Sciatic nerve (tissue), 2 donors: ENCODE data around the gene SERHL2. TPM values are rescaled to one million over a fixed set of nuclear protein-coding genes. Genes with fewer than 3 reads are reported as not detected.
"Not testable (repeated sequence)": the region's sequence is repeated elsewhere in the genome, so short reads cannot be mapped to it uniquely, and the experiment has no call there.

Source experiments
- ATAC-seq: fragments of 200-7000 bp; cut with Tn5 transposase; one replicate; pipeline ENCODE4 v1.9.1; 2020; ENCODE audit warnings: mild to moderate bottlenecking, moderate library complexity
- DNase-seq: peaks from one replicate; pipeline ENCODE4 v3.0.0-alpha.2; 2020; ENCODE audit warnings: low spot score
- intact Hi-C: fragments of 100-400 bp; cut with DNase I; formaldehyde crosslinking; loops from one replicate; pipeline ENCODE4 v1.14.2; 2022
- total RNA-seq: library from RNA; stranded (reverse); fragmentation: NEBNext Ultra II Directional; extraction: Animal tissue kit (Norgen Biotek cat#: 25700); gene quantifications from one replicate; pipeline ENCODE4 v1.2.1, GENCODE V29; 2021
- donor health status: DM: no; HTN: no; CAD: no.
- donor health status: DM: no; HTN: no; CAD: no.

The SERHL2 gene
- total RNA-seq, 1 donor from 2014 or later: 7.8 TPM

- ATAC-seq: no peak
Measured at GRCh38 chr22:42591987-42592386, 38.2 kb downstream of the SERHL2 start.

GRCh38 chr22:42595434-42595833 lies 41.7 kb downstream of the SERHL2 start:
- DNase-seq (no peak), ATAC-seq (no peak)
- intact Hi-C loops: no loop called here

More at GRCh38 chr22:42591987-42592386, 38.2 kb downstream of the SERHL2 start:
- intact Hi-C loops: no loop called here
- DNase-seq: no peak

- intact Hi-C loops: no loop called here
- ATAC-seq (peak; percentile 92), DNase-seq (no peak)
Measured at GRCh38 chr22:42596336-42596735, 42.6 kb downstream of the SERHL2 start.

- ATAC-seq (peak; percentile 54), DNase-seq (no peak)
- intact Hi-C loops: no loop called here
Measured at GRCh38 chr22:42596863-42597530, 43.2 kb downstream of the SERHL2 start.

- no peak for ATAC-seq
- DNase-seq: no peak
- intact Hi-C loops: loop anchor here (1.0 kb wide), 1 partner anchor 9 kb away; no protein-coding TSS in a partner anchor
Measured at GRCh38 chr22:42601879-42602465, 48.2 kb downstream of the SERHL2 start.

GRCh38 chr22:42602470-42602869 lies 48.7 kb downstream of the SERHL2 start:
- DNase-seq (no peak), ATAC-seq (no peak)
- intact Hi-C loops: no loop called here

- intact Hi-C loops: no loop called here
- DNase-seq: no peak
- no peak for ATAC-seq
Measured at GRCh38 chr22:42603427-42603826, 49.7 kb downstream of the SERHL2 start.

- DNase-seq (no peak), ATAC-seq (no peak)
- intact Hi-C loops: no loop called here
Measured at GRCh38 chr22:42604403-42604802, 50.6 kb downstream of the SERHL2 start.

- DNase-seq, ATAC-seq, intact Hi-C loops: not testable (repeated sequence)
Measured at GRCh38 chr22:42607641-42608040, 53.9 kb downstream of the SERHL2 start.

GRCh38 chr22:42608136-42608822 lies 54.5 kb downstream of the SERHL2 start:
- ATAC-seq (peak; percentile 7), DNase-seq (no peak)
- intact Hi-C loops: no loop called here

GRCh38 chr22:42608823-42609361 lies 55.1 kb downstream of the SERHL2 start:
- intact Hi-C loops: no loop called here
- peak; percentile 38 for ATAC-seq
- no peak for DNase-seq

- intact Hi-C loops: no loop called here
- no peak for DNase-seq
- ATAC-seq: no peak
Measured at GRCh38 chr22:42610186-42610585, 56.4 kb downstream of the SERHL2 start.

GRCh38 chr22:42611051-42611450 lies 57.3 kb downstream of the SERHL2 start:
- ATAC-seq (no peak), DNase-seq (no peak)
- intact Hi-C loops: loop anchor here (1.0 kb wide), 1 partner anchor 10 kb away; no protein-coding TSS in a partner anchor

GRCh38 chr22:42612336-42612735 lies 58.6 kb downstream of the SERHL2 start:
- DNase-seq (no peak), ATAC-seq (no peak)
- intact Hi-C loops: no loop called here

GRCh38 chr22:42613872-42614301 lies 60.1 kb downstream of the SERHL2 start:
- intact Hi-C loops: no loop called here
- no peak for DNase-seq
- no peak for ATAC-seq

GRCh38 chr22:42614312-42615091 lies 60.7 kb downstream of the SERHL2 start, which contains the start of gene POLDIP3:
POLDIP3 (minus strand) TSS chr22:42614883; CDS start chr22:42614857, 26 bp downstream.
- DNase-seq (peak; percentile 100), ATAC-seq (peak; percentile 94)
- intact Hi-C loops: no loop called here

GRCh38 chr22:42615092-42615859 lies 61.5 kb downstream of the SERHL2 start:
- peak; percentile 80 for ATAC-seq
- peak; percentile 90 for DNase-seq
- intact Hi-C loops: no loop called here

GRCh38 chr22:42615860-42616175 lies 62.1 kb downstream of the SERHL2 start:
- peak; percentile 5 for ATAC-seq
- intact Hi-C loops, DNase-seq: not testable (repeated sequence)
